GM19035 (cell line): Measurements from ENCODE around the gene CNP.
"Not testable (repeated sequence)": the region's sequence is repeated elsewhere in the genome, so short reads cannot be mapped to it uniquely, and the experiment has no call there.

ENCODE experiments used
- ATAC-seq: cut with Tn5 transposase; IDR thresholded peaks from one replicate; pipeline ENCODE4 v1.9.1; 2021; ENCODE audit not compliant: unreplicated experiment

The CNP gene

DNA sequence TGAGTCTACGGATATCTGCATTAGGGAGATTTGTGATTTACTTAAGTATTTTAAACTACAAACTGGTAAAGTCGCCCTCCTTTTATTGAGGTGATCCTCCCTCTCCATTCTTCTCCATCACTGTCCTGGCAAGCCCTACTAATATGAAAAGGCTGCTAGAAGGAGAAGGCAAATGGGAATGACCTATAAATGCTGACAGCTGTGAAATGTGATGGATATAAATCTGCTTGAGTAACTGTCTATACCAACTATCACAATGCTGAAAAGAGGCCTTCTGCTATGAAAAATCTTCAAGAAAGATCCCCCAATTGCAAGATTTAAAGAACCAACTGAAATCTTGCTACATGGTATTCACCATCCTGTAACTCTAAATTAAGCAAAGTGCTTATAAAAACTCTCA lies 35.1 kb downstream of the CNP start:
- ATAC-seq = no peak

DNA sequence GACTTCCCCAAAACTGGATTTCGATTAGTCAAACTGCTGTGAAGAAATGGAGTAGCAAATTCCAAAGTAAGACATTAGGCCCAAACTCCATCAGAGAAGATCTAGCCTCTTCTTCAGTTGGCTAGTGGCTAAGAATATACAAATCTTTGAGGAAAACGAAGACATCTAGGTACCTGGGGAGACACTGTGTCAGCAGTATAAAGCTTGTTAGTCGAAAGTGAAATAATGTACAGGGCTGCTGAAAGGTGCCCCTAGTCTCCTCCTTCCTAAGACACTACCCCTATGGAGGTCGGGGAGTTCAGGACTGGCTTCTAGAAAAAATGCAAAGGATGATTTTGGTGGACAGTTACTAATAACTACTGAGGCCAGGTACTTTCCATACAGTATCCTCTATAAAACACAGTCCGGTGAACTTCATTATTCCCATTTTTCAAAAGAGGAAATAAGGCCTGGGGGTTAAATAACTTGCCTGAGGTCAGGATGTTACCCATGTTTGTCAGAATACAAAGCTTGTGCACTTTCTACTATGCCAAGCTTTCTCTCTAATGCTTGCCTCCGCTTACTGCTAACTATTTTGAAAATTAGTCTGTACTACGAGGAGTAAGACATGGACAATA lies 35.7 kb downstream of the CNP start:
- no peak for ATAC-seq

DNA sequence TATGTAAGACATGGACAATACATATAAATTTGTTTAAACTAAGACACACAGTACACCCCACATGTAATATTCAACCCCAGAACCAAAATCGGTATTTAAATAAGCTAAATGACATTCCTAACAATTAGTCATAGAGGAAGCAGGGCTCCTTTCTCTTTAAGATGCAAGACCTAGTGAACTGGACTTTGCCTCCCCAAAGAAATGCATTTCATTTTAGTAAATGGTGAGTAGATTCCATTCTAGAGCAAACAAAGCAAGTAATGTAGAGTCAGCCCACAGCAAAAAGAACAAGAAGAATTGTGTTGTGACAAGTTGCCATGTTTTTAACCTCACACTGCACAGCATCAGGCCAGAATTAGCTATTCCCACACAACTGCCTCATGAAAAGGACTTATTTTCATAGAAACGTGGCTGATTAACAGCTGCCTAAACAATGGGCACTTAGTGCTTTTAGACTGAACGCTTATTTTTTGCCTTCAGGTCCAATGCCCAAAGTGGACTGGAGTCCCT lies 36.3 kb downstream of the CNP start:
- ATAC-seq = no peak

DNA sequence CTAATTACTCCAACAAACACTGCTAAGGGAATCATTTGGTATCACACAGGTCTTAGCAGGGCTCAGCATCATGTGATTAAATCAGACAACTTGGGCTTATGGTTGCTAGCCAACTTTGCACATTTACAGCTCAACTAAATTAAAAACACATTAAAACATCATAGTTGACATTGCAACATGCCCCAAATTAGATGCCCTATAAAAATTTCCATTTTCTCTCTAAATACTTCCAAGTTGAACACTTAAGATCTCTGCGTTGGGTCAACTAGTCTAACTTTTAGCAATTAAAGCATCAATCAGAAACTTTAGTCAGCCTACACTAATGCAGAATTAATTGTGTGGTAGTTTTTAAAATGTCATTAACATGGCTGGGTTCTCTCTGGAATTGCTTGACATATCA lies 38.6 kb downstream of the CNP start:
- no peak for ATAC-seq

DNA sequence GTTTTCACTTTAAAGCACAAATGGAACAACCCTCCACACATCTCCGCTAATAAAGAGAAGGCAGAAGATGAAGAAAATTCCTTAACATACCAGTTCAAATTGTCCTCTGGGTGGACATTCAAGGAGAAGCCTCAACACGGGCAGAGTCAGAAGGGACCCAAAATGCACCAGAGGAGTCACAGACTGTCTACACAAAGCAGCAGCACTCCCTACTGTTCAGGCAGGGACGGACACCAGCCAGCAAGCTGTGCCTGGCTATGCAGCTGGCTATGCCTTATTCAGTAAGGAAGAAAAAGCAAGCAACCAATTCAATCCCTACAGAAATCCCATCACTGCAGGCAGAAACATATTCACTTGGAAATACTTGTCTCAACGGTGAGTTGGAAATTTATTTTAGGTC lies 42.6 kb downstream of the CNP start:
- ATAC-seq = no peak

DNA sequence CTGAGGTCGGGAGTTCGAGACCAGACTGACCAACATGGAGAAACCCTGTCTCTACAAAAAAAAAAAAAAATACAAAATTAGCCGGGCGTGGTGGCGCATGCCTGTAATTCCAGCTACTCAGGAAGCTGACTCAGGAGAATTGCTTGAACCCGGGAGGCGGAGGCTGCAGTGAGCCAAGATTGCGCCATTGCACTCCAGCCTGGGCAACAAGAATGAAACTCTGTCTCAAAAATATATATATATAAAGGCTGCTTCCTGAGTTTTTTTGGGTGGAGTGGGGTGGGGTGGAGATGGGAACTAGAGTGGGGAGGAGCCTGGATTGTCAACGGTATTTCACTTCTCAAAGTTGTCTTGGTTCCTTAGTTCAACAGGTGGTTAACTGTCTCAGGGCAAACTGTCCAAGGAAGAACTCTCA lies 43.7 kb downstream of the CNP start:
- not testable (repeated sequence) for ATAC-seq

DNA sequence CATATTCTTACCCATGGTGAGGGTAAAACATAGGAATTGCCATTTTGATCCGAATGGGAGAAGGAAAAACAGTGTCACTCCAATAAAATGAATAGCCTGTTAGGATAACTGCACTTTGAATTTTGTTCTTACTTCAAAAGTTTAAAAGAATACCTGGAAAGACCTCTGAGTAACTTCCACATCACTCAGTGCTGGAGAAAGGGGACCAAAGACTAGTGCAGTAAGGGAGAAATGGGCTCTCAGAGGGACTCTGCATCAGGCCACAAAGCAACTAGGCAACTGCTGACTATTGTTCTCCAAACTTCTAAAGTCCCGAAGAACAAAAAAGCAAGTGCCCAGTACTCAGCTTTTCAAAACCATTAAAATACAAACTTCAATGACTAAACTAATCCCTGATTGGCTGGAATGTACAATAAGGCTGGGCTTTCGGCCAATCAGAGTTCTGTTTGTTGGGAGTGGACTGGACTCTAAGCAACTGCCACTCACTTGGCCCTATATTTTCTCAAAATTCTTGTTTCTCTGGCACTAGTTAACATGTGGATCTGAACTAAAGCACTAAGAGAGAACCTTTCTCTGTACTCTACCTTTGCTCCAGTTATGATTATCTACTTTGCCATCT lies 44.4 kb downstream of the CNP start:
- ATAC-seq = no peak

DNA sequence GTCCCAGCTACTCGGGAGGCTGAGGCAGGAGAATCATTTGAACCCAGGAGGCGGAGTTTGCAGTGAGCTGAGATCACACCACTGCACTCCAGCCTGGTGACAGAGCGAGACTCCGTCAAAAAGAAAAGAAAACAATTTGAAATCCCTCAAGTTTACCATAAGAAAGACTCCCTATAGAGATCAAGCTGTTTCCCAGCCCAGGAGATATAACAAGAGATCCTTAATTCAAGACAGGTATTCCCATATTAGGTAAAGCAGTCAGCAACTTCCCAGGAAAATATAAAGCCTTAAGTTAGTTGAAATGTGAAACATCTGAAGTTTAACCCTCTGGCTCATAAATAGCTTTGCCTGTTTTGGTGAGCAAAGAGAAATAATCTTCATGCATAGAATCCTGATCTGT lies 45.8 kb downstream of the CNP start:
- ATAC-seq = not testable (repeated sequence)

DNA sequence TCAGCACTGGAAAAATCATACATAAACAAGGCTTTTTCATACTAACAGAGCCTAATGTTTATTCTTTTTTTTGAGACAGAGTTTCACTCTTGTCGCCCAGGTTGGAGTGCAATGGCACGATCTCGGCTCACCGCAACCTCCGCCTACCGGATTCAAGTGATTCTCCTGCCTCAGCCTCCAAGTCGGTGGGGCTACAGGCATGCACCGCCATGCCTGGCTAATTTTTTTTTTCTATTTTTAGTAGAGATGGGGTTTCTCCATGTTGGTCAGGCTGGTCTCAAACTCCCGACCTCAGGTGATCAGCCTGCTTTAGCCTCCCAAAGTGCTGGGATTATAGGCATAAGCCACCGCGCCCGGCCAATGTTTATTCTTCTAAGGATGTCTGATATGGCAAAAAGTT lies 47.1 kb downstream of the CNP start:
- not testable (repeated sequence) for ATAC-seq

DNA sequence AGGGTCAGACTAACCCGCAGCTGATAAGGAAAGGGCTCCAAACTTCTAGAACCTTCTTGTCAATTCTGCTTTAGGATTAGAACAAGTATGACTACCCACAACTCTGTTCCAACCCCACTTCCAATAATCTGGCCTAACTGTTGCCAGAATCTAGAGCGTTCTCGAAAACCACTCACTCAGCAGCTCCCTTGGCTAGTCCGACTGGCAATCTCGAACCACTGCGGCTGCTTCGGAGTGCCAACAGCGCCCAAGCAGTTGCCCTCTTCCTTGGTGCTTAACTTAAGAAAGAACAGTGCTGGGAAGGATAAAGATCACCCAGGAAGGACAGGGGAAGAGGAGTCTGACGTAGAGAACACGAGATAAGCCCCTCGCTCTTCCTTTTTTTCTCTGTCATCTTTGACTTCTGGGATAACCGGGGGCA lies 49.8 kb downstream of the CNP start:
- no peak for ATAC-seq

DNA sequence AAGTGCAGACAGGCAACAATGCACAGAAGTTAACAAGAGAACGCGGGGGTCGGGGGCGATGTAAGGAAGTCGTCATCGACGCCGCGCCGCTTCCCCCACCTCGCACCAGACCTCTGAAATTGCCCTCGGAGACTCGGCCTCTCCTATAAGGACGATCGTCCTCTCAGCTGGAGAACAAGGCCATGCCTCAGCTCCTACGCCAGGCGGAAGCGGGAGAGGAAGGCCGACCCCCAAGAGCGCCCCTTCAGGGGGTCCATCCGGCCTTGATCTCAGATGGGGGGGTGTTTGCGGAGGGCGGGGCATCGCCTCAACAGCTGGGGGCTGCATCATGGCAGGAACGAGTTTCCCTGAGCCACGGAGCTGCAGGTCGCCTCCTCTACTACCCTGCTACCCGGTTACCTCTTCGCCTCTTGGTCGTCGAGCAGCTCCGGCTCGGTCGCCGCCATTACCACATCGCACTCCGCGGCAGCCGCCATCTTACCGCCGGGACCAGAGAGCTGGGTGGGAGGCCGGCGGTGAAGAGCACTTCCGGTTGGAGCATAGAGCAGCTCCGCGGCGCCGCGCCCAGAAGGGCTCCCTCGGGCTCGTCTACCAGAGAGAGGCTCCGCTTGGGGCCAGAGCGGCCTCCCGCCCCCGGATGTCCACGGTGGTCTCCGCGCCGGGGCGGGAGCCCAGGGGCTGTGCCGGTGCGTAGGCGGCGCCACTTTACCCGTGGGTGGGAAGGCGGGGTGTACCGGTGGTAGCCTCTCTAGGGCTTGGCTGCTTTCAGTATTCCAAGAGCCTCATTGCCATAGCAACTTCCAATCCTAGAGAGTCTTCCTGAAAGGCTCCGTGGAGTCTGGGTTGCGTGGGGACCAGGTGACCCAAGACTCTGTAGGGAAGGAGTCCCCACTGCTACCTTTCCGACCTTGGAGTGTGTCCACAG lies 50.6 kb downstream of the CNP start, which contains the start of gene DNAJC7:
Gene DNAJC7, minus strand, starts transcription at position 499 of the 925 bp plus-strand sequence. Its CDS starts 23 bp downstream, at position 476.
- ATAC-seq = peak; percentile 82

DNA sequence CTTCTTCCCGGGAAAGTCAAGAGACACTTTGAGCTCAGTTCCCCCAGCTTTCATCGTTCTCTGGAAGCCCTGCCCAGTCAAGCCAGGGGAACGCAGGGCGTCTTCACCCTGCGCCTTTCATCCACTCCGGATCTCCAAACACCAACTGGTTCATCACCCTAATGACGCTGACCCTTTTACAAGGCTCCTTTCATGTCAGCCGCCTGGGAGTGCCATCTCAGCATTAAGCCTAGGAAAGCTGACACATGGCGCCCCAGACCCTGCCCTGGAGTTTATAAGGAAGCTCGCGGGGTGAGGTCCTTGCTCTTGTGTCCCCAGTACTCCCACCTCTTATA lies 51.2 kb downstream of the CNP start:
- peak; percentile 8 for ATAC-seq

DNA sequence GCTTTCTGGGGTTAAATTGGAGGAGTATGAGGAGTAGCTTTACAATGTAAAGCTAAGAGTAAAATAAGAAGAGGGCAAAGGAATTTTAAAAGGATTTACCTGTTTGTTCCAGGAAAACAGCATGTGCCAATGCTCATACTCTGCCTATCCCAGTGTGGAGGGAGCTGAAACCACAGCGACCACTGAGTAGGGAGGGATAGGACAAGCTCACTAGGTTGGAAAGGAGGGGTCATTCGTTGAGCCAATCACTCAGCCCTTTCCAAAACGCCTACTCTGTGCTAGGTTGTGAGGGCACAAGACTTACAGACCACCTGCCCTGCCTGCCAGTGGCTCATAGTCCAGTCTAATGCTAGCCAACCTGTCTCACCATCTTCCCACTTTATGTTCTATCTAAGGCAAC lies 51.7 kb downstream of the CNP start:
- no peak for ATAC-seq

DNA sequence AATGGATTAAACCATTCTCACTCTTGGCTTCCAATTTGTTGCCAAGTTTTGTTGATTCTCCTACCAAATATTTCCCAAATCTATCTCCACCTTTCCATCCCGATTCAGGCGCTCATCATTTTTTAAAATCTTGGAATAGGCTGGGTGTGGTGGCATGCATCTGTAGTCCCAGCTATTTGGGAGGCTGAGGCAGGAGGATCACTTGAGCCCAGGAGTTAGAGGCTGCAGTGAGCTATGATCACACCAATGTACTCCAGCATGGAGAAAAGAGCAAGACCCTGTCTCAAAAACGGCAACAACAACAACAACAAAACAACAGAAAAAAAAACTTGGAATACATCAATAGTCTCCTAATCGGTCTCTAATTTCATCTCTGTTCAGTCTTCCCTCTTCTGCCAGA lies 52.4 kb downstream of the CNP start:
- no peak for ATAC-seq

DNA sequence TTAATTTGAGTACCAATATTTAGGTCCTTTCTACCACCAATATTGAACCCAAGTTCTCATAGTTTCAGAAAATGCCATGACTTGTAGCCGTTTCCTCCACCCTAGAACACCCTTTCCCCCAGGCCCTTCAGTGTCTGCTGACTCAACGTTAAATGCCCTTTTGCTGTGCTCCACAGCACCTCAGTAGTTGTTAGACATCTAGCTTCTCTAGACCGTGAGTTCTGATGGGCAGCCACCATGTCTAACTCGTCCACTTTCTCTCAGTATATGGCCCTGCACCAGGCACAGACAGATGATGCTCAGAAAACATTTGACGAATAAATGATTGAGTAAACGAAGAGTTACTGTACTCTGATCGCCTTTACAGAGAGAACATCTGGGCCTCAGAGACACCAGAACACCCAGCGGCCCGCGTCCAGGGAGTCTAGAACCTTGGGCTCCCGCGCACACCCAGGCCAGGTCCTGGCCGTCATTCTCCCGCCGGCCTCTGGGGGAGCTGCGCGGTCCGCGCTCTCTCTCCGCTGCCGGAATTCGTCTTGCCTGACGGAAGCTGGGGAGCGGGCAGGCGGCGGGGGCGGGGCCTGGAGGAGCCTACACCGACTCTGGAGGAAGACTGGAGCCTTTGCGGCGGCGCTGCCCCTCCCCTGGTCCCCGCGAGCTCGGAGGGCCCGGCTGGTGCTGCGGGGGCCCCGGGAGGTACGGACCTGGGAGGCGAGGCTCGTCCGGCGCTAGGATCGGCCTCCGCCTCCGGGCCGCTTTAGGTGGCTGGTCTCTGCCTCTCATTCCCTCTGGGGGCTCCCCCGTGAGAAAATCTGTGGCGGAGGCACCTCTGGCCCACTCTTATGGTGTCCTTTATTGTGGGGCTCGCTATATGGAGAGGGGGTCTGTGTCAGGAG lies 53.2 kb downstream of the CNP start, which contains the start of gene NKIRAS2:
Gene NKIRAS2, plus strand, starts transcription at position 582 of the 896 bp plus-strand sequence. CDS start 1,488 bp downstream, outside the sequence.
- ATAC-seq = peak; percentile 57

DNA sequence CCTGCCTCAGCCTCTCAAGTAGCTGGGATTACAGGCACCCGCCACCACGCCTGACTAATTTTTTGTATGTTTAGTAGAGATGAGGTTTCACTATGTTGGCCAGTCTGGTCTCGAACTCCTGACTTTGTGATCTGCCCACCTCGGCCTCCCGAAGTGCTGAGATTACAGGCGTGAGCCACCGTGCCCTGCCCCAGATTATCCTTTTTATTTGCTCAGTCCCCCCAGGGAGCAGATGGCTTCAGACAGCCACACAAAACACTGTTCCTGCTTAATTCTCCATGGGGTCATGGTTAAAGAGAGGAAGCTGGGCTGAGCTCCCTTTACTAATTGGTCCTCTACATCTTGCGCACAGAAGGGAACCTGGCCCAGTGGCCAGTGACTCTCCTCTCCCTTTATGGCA lies 54.2 kb downstream of the CNP start:
- ATAC-seq = not testable (repeated sequence)

DNA sequence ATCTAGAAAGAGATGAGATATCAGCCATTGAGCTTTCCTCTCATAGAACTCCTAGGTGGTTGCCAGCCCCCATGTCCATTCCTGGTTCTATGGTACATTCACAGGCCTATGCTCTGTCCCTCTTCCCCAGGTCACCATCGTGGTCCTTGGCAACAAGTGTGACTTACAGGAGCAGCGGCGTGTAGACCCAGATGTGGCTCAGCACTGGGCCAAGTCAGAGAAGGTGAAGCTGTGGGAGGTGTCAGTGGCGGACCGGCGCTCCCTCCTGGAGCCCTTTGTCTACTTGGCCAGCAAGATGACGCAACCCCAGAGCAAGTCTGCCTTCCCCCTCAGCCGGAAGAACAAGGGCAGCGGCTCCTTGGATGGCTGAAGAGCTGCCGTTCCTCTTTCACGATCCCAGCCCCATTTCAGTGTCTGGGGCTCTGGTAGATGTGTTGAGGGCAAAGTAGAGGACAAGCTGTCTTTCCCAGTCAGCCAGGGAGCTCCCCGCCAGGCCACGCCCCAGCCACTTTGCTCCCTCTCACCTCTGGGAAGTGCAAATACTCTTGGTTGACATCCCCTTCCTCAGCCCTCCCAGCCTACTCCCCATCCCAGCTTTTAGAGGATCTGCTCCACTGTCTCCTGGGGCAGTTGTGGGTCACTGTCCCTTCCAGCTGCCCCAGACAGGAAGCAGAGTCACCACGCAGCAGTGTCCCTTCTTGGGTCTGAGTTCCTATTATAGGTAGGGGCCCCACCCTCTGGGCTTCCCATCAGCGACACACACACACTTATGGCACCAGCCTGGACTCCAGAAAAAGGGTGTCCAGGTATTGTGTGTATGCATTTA lies 57.1 kb downstream of the CNP start:
- no peak for ATAC-seq

DNA sequence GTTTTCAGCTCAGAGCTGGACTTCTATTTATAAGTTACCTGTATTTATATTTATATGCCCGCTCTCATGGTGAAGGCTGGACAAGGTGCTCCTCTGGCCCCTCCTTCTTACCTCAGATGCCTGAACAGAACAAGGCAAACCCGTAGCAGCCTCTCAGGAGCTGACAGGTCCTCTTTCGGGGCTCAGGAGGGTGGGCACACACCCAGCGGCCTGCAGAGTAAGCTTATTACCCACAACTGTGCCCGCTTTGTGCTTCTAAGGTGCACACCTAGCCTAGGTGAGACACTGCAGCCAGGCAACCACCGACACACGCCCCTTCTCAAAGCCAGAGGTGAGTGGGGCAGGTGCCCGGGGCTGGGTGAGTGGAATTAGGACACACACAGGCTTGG lies 58.6 kb downstream of the CNP start:
- ATAC-seq = no peak

DNA sequence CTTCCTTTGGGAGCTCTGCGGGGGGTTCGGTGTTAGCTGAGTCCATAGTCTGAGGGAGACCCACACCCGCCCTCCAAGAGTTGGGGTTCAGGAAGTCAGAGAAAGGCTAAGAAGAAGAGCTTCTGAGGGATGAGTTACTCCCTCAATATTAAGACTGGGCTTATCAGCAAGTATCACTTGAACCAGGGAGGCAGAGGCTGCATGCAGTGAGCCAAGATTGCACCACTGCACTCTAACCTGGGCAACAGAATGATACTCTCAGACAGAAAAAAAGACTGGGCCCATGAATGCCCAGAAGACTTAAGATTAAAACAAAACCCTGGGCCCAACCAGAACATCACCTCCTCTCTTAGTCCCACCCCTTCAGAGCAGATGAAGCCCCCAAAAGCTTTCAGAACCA lies 59.3 kb downstream of the CNP start:
- no peak for ATAC-seq
